HG03442 (cell line): ENCODE results near the gene JHY.
"Not testable (repeated sequence)": the region's sequence is repeated elsewhere in the genome, so short reads cannot be mapped to it uniquely, and the experiment has no call there.

Experiments used
- ATAC-seq: cut with Tn5 transposase; IDR thresholded peaks from one replicate; pipeline ENCODE4 v1.9.1; 2021; ENCODE audit warnings: mild to moderate bottlenecking, moderate library complexity; ENCODE audit not compliant: unreplicated experiment

JHY gene

GRCh38 chr11:122882189-122882856 is at the start of gene JHY:
Gene JHY, plus strand, starts transcription at chr11:122882759. Its CDS starts 3,091 bp downstream, at chr11:122885850.
- no peak for ATAC-seq

- ATAC-seq: no peak
These were observed 48.6 kb upstream of the JHY start for GRCh38 chr11:122833846-122834464.

GRCh38 chr11:122836916-122837315 is 45.6 kb upstream of the JHY start:
- no peak for ATAC-seq

DNA sequence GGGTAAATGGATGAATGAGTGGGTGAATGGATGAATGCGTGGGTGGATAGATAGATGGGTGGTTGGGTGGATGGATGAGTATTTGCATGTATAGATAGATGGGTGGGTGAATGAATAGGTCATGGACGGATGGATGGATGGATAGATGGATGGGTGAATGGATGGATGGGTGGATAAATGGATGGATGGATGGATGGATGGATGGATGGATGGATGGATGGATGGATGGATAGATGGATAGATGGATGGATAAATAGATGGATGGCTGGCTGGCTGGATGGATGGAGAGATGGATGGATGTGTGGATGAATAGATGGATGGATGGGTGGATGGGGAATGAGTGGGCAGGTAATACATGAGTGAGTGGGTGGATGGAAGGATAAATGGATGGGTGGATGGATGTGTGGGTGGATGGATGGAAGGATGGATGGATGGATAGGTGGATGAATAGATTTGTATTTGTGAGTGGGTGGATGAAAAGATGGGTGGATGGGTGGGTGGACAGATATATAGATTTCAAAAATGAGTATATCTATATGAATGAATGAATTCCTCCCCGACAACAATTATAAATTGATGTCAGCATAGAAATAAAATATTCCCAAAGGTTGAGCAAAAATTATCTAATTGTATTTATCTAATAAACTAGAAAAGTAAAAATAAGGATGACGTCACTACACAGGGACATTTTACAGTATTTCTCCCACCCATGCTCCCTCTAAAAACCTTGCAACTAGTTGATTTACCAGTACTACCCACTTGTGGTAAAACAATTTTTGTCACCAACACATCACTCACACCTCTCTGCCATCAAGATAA is 44.8 kb upstream of the JHY start:
- ATAC-seq: no peak

DNA sequence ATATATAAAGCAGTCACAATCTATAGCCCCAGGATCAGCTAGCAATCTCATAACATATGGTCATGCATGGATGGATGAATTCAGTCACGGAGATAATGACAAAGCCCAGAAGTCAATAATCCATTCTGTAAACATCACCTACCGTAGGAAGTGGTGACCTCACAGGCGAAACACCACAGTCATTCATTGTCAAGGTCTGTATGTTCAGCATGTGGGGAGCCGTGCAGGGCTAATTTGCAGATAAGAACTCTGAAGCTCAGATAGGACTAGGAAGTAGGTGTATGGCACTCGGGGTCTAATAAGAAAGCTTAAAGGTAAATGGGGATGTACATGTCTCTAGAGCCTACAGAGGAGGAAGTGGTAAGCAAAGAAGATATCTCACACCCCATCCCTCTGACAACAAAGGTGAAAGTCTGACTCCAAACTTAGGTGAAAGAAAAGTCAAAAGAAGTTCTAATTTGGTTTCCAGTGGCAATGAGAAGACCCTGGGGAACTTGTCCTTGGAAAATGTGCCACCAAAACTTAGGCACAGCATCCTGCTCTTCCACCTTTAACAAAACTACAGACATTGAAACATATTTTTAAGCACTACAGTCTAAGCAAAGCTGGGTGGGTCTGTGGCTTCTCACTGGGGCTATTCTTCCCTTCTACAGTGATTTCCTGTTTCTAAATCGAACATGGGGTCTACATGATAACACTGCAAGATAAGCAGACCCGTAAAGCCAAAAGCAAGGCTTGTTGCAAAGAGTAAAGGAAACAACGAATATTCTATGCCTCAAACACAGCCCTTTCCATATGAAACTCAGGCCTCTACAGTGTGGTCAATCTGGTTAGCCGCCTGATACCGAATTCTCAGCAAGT is 39.0 kb upstream of the JHY start:
- peak; percentile 76 for ATAC-seq

DNA sequence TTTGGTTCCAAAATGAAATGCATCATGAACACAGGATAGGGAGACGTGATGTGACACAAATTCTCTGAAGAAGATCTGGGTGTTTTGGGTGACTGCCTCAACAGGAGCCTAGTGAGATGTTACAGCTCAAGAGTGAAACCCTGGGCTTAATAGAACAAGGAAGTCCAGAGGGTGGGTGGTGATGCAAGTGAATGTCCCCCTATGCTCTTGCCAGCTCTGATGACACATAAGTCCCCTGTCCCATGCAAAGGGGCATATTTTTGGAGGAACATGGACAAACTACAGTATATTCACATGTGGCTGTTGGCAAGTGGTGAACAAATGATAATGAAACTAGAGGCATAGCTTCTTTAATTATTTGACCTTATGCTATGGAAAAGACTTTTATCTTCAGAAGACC is 35.1 kb upstream of the JHY start:
- no peak for ATAC-seq

DNA sequence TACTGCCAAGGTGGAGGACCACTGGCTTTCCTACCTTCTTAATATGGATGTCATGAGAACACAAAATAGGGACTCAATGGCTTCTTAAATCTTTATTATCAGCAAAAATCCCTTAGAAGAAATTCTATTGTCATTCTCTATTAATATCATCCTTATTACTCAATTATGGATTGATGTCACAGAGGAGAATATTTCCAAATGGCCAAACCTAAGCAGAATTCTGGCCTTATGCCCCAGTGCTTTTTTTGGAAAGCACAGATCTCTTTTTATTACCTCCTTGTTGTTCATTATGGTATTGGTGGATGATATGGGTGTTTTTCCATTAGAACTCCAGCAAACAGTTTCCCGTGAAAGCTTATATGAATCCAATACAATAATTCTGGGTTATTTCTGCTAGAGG is 34.4 kb upstream of the JHY start:
- ATAC-seq: no peak

DNA sequence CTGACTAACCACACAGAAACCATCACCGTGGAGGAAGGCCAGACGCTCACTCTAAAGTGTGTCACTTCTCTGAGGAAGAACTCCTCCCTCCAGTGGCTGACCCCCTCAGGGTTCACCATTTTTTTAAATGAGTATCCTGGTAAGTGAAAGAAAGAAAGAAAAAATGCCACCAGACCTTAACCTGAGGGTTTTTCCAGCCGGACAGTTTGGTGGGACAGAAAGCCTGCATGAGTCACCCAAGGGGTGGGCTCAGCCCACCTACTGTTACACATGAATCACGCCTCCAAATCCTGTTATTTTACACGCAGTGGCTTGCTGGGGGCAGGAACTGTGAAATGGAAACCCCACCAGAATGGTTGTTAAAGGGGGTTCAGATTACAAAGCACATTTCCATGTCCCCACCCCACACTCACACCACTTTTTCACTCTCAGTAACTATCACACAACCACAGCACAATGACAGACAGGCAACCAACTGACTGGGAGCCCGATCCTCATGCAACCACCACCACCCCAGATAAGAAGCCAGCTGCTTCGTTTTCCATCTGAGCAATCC is 32.4 kb upstream of the JHY start:
- ATAC-seq: no peak

- peak; percentile 48 for ATAC-seq
These were observed 31.1 kb upstream of the JHY start for GRCh38 chr11:122851366-122851966.

DNA sequence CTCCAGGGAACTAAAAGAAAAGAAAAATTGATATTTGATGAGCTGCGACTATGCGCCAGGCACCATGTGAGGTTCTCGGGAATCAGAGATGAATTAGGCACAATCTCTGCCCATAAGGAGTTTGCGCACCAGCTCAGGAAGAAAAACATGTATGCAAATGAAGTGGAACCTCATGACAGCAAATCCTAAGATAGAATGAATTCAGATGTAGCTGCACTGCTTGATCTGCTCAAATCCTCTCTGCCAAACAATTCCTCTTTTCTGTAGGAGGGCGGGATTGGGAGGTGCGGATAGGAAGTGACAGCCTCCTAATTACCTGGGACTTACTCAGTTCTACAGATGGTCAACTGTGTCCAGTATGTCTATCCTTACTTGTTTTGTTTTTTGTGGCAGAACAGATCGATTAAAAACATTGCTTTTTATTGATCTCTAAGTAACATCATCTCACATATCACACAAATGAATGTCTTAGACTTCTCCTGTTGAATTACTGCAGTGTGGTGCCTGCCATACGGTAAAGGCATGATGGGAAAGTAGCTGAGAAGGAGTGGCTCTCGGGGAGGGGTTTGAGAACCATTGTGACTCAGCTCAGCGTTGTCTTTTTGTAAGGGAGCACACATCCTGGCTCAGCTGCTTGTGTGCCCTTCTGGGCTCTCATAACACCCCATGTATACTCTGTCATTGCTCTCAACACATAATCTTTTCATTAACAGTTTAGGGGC is 30.3 kb upstream of the JHY start:
- ATAC-seq: no peak

DNA sequence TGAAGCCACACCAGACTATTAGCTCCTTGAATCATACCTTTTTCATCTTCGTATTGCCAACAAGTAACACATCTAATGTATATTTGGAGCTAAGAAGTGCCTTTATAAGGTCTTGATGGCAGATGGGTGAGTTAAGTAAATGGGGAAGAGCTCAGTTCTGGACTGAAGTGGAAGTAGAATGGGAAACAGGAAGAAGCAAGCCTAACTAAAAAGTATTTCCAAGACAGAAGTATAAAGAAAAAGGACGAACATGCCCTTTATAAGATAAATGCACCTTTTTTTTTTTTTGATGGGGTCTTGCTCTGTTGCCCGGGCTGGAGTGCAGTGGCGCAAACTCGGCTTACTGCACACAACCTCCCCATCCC is 29.8 kb upstream of the JHY start:
- no peak for ATAC-seq

DNA sequence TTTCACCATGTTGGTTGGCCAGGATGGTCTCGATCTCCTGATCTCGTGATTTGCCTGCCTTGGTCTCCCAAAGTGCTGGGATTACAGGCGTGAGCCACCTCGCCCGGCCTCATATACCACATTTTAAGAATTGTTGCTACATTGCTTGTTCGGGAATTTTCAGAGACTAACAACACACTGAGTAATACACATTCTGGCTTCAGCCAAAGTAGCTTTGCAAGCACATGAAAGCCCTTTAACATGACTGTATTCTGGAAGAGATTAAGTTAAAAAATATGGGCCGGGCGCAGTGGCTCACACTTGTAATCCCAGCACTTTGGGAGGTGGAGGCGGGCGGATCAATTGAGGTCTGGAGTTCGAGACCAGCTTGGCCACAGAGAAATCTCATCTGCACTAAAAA is 29.3 kb upstream of the JHY start:
- no peak for ATAC-seq

DNA sequence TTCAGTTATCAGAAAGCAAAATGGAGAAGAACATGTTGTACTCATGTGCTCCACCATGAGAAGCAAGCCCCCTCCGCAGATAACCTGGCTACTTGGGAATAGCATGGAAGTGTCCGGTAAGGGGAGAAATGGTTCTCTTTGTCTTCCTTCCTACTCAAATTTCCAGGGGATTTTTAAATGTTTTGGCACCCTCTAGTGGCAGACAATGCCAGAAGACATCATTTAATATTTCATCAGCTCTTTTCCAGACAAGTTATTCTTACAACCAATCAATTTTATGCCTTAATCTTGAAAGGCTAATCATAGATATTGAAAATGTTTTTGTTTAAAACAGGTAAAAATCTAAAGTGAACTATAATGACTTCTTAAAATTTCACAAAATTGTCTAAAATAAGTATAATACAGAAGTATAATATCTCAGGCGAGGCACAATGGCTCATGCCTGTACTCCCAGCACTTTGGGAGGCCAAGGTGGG is 28.6 kb upstream of the JHY start:
- no peak for ATAC-seq

GRCh38 chr11:122861631-122862030 is 20.9 kb upstream of the JHY start:
- ATAC-seq: no peak

DNA sequence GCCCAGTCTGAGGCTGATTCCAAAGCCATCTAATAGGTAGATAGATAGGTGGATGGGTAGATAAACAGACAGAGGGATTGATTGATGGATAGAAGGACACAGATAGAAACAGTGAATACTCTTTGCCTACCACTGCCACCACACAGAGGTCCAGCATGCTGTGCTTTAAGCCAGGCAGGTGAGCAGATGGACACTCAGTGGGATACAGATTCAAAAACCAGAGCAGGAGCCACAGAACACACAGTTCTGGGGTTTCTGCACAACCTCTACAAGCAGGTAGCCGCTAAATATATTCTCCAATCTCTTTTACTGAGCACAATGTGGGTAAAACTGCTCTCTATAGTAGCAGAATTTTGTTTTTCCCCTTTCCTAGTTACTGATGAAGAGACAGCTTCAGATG is 20.5 kb upstream of the JHY start:
- ATAC-seq: no peak

DNA sequence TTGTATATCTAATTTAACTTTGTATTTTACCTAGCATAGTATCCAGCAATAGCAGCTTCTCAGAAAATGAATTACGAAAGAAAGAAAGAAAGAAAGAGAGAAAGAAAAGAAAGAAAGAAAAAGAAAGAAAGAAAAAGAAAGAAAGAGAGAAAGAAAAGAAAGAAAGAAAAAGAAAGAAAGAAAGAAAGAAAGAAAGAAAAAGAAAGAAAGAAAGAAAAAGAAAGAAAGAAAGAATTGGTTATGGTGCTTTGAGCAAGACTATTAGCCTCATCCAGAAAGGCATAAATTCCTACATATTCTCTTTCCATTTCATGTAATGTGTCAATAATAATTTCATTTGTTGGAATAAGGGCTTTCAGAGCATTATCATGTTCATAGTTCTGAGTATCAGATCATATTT is 19.4 kb upstream of the JHY start:
- ATAC-seq: not testable (repeated sequence)

- no peak for ATAC-seq
These were observed 18.7 kb upstream of the JHY start for GRCh38 chr11:122863704-122864326.

GRCh38 chr11:122864386-122865115 is 18.0 kb upstream of the JHY start:
- no peak for ATAC-seq

GRCh38 chr11:122869622-122870021 is 12.9 kb upstream of the JHY start:
- ATAC-seq: no peak
